Trophoblast cell (in vitro differentiated cells and primary cell): ENCODE measurements around the gene COPG1. TPM values are rescaled to one million over a fixed set of nuclear protein-coding genes. Genes with fewer than 3 reads are reported as not detected.

Experiments used
- DNase-seq, 2 donors: peaks; one replicate each; pipeline ENCODE4 v3.0.0-alpha.2; 2016
- H2AFZ ChIP-seq: 2 replicates; pipeline ENCODE4 v1.6.1; 2013; ENCODE audit warnings: low read length, moderate library complexity, mild to moderate bottlenecking; ENCODE audit not compliant: insufficient read depth, poor library complexity
- H2AK5ac ChIP-seq: 2 replicates; pipeline ENCODE4 v1.6.1; 2013; ENCODE audit warnings: mild to moderate bottlenecking, low read length
- H2BK120ac ChIP-seq: 2 replicates; pipeline ENCODE4 v1.6.1; 2013; ENCODE audit warnings: low read length, mild to moderate bottlenecking, moderate library complexity; ENCODE audit not compliant: insufficient read depth, poor library complexity
- H2BK12ac ChIP-seq: 2 replicates; pipeline ENCODE4 v1.6.1; 2013; ENCODE audit warnings: mild to moderate bottlenecking, low read length, moderate library complexity
- H2BK5ac ChIP-seq: 2 replicates; pipeline ENCODE4 v1.6.1; 2013; ENCODE audit warnings: low read length, low read depth, moderate library complexity, mild to moderate bottlenecking; ENCODE audit not compliant: poor library complexity
- H3K14ac ChIP-seq: 2 replicates; pipeline ENCODE4 v1.6.1; 2013; ENCODE audit warnings: mild to moderate bottlenecking, low read length
- H3K18ac ChIP-seq: 2 replicates; pipeline ENCODE4 v1.6.1; 2013; ENCODE audit warnings: mild to moderate bottlenecking, low read length
- H3K23ac ChIP-seq: 2 replicates; pipeline ENCODE4 v1.6.1; 2013; ENCODE audit warnings: low read length
- H3K27ac ChIP-seq: 2 replicates; pipeline ENCODE4 v1.5.1; 2013; ENCODE audit warnings: low read depth, mild to moderate bottlenecking, inconsistent platforms, low read length, moderate library complexity
- H3K27me3 ChIP-seq: 2 replicates; pipeline ENCODE4 v1.6.1; 2013; ENCODE audit warnings: inconsistent platforms, mild to moderate bottlenecking, low read length, moderate library complexity; ENCODE audit not compliant: insufficient read depth
- H3K36me3 ChIP-seq, 2 experiments: 1 replicate in 1 of 2; 2 replicates in 1 of 2; pipeline ENCODE4 v1.6.1; 2013; ENCODE audit warnings: low read length in 2 of 2, mild to moderate bottlenecking in 2 of 2, moderate library complexity in 1 of 2; ENCODE audit not compliant: insufficient read depth in 2 of 2, control insufficient read depth in 1 of 2
- H3K4ac ChIP-seq: 2 replicates; pipeline ENCODE4 v1.6.1; 2013; ENCODE audit warnings: low read depth, mild to moderate bottlenecking, low read length, moderate library complexity
- H3K4me1 ChIP-seq, 2 experiments: 1 replicate in 1 of 2; 2 replicates in 1 of 2; pipeline ENCODE4 v1.6.1; 2013; ENCODE audit warnings: low read length in 2 of 2, mild to moderate bottlenecking in 2 of 2, moderate library complexity in 1 of 2; ENCODE audit not compliant: insufficient read depth in 2 of 2, control insufficient read depth in 1 of 2
- H3K4me2 ChIP-seq: 2 replicates; pipeline ENCODE4 v1.6.1; 2013; ENCODE audit warnings: inconsistent platforms, mild to moderate bottlenecking, low read length, moderate library complexity
- H3K4me3 ChIP-seq: 2 replicates; pipeline ENCODE4 v1.5.1; 2013; ENCODE audit warnings: mild to moderate bottlenecking, low read depth, low read length, inconsistent platforms
- H3K79me1 ChIP-seq: one replicate; pipeline ENCODE4 v1.6.1; 2013; ENCODE audit warnings: low read length
- H3K79me2 ChIP-seq: 2 replicates; pipeline ENCODE4 v1.6.1; 2013; ENCODE audit warnings: low read length, mild to moderate bottlenecking; ENCODE audit not compliant: control insufficient read depth, insufficient read depth, poor library complexity
- H3K9ac ChIP-seq: 2 replicates; pipeline ENCODE4 v1.6.1; 2013; ENCODE audit warnings: mild to moderate bottlenecking, low read length
- H3K9me3 ChIP-seq: 2 replicates; pipeline ENCODE4 v1.6.1; 2013; ENCODE audit warnings: low read depth, mild to moderate bottlenecking, control low read depth, inconsistent platforms, low read length; ENCODE audit not compliant: insufficient read depth
- H4K12ac ChIP-seq: 2 replicates; pipeline ENCODE4 v1.6.1; 2013; ENCODE audit warnings: low read depth, mild to moderate bottlenecking, low read length, moderate library complexity
- H4K8ac ChIP-seq: 2 replicates; pipeline ENCODE4 v1.6.1; 2013; ENCODE audit warnings: low read depth, mild to moderate bottlenecking, low read length, moderate library complexity
- H4K91ac ChIP-seq: one replicate; pipeline ENCODE4 v1.6.1; 2013; ENCODE audit warnings: low read depth, mild to moderate bottlenecking, low read length, moderate library complexity
- WGBS: extraction: QIAGEN DNeasy Blood & Tissue Kit; methylation state at CpG from one replicate; pipeline ENCODE4 v1.1.7; 2013; ENCODE audit warnings: missing lambda C conversion rate; ENCODE audit not compliant: insufficient read length, insufficient coverage; ENCODE audit errors: extremely low coverage; 5-methylcytosine and 5-hydroxymethylcytosine counted together
- polyA plus RNA-seq: library from polyadenylated mRNA; stranded (reverse); fragments of 200-250 nt; gene quantifications from 2 replicates; pipeline ENCODE4 v1.2.3, GENCODE V29; 2013

COPG1 gene
- polyA plus RNA-seq, result 102 and 105 TPM in 2 replicates

- Histone ChIP-seq H3K27me3 (no peaks in the 10 kb centered on the region), H4K91ac (peak within 1 kb of the TSS; percentile 98), H3K18ac (peak within 1 kb of the TSS; percentile 97), H3K14ac (peak within 1 kb of the TSS; percentile 98), H4K8ac (peak within 1 kb of the TSS; percentile 99), H2AFZ (peak within 1 kb of the TSS; percentile 61), H3K9ac (peak within 1 kb of the TSS; percentile 91), H3K23ac (no peak within 1 kb of the TSS), H3K9me3 (no peaks in the 10 kb centered on the region), H2BK5ac (peak within 1 kb of the TSS; percentile 83), H3K4me2 (peak within 1 kb of the TSS; percentile 79), H3K4me1 (peaks cover 8 to 14% of the 10 kb centered on the region in 2 experiments), H3K4me3 (peak within 1 kb of the TSS; percentile 95), H2BK12ac (no peak within 1 kb of the TSS), H3K27ac (peak within 1 kb of the TSS; percentile 16), H2AK5ac (peak within 1 kb of the TSS; percentile 99), H4K12ac (peak within 1 kb of the TSS; percentile 98), H3K4ac (peak within 1 kb of the TSS; percentile 97), H3K36me3 (peaks cover 19 to 24% of the 10 kb centered on the region in 2 experiments), H3K79me2 (peaks cover 17% of the 10 kb centered on the region), H2BK120ac (peak within 1 kb of the TSS; percentile 81), H3K79me1 (peaks cover 13% of the 10 kb centered on the region)
- DNase-seq, result peak; percentile 93 to 99
- WGBS, result no CpG with 5 or more reads among the region's 48 CpGs
These were observed at the start of gene COPG1 for GRCh38 chr3:129249284-129250065. Gene COPG1 (plus strand): TSS chr3:129249606. CDS start chr3:129249710, 104 bp downstream.

- Histone ChIP-seq H4K91ac (no peak overlapping the region), H3K36me3 (no peaks in the 10 kb centered on the region), H4K8ac (no peak overlapping the region), H4K12ac (no peak overlapping the region), H2BK120ac (no peak overlapping the region), H3K27ac (no peak overlapping the region), H3K23ac (no peak overlapping the region), H3K4ac (no peak overlapping the region), H3K14ac (no peak overlapping the region), H3K9ac (no peak overlapping the region), H3K4me1 (no peaks in the 10 kb centered on the region), H2AK5ac (no peak overlapping the region), H3K79me2 (no peaks in the 10 kb centered on the region), H2BK5ac (no peak overlapping the region), H3K27me3 (no peaks in the 10 kb centered on the region), H3K18ac (no peak overlapping the region), H2BK12ac (no peak overlapping the region), H2AFZ (no peak overlapping the region), H3K4me3 (no peak overlapping the region), H3K4me2 (no peak overlapping the region), H3K9me3 (peaks cover 2% of the 10 kb centered on the region), H3K79me1 (no peaks in the 10 kb centered on the region)
- WGBS, result no CpG with 5 or more reads among the region's 2 CpGs
- no peak for DNase-seq
These were observed 44.9 kb upstream of the COPG1 start for GRCh38 chr3:129204473-129204872.

GRCh38 chr3:129205109-129205832 is 44.1 kb upstream of the COPG1 start:
- Histone ChIP-seq H3K27me3 (no peaks in the 10 kb centered on the region), H2BK5ac (no peak overlapping the region)

GRCh38 chr3:129207479-129207878 is 41.9 kb upstream of the COPG1 start:
- no CpG with 5 or more reads among the region's 4 CpGs for WGBS
- Histone ChIP-seq H3K9me3 (peaks cover 2% of the 10 kb centered on the region), H3K4me2 (no peak overlapping the region), H3K9ac (no peak overlapping the region), H3K23ac (no peak overlapping the region), H2BK5ac (no peak overlapping the region), H3K4me3 (no peak overlapping the region), H2BK120ac (no peak overlapping the region), H3K27ac (no peak overlapping the region), H4K91ac (no peak overlapping the region), H3K4ac (no peak overlapping the region), H2BK12ac (no peak overlapping the region), H3K18ac (no peak overlapping the region), H3K27me3 (no peaks in the 10 kb centered on the region), H2AK5ac (no peak overlapping the region), H4K8ac (no peak overlapping the region), H3K4me1 (no peaks in the 10 kb centered on the region), H4K12ac (no peak overlapping the region), H3K14ac (no peak overlapping the region), H3K79me1 (no peaks in the 10 kb centered on the region), H3K79me2 (no peaks in the 10 kb centered on the region), H2AFZ (no peak overlapping the region), H3K36me3 (no peaks in the 10 kb centered on the region)
- no peak for DNase-seq

More at GRCh38 chr3:129205109-129205832, 44.1 kb upstream of the COPG1 start:
- Histone ChIP-seq H2BK120ac (no peak overlapping the region), H3K9me3 (peaks cover 2% of the 10 kb centered on the region), H2BK12ac (no peak overlapping the region), H3K79me2 (no peaks in the 10 kb centered on the region), H3K18ac (no peak overlapping the region), H3K23ac (peak overlapping the region; percentile 21), H3K4ac (no peak overlapping the region), H4K12ac (no peak overlapping the region), H3K4me2 (no peak overlapping the region), H2AK5ac (no peak overlapping the region), H3K9ac (no peak overlapping the region), H3K36me3 (no peaks in the 10 kb centered on the region), H4K8ac (no peak overlapping the region), H3K79me1 (no peaks in the 10 kb centered on the region), H4K91ac (no peak overlapping the region), H3K27ac (no peak overlapping the region), H2AFZ (no peak overlapping the region), H3K4me3 (no peak overlapping the region), H3K4me1 (no peaks in the 10 kb centered on the region), H3K14ac (no peak overlapping the region)
- no CpG with 5 or more reads among the region's 8 CpGs for WGBS
- DNase-seq, result no peak
